ENCODE measurements around the gene KCNJ6. TPM values are rescaled to one million over a fixed set of nuclear protein-coding genes. Genes with fewer than 3 reads are reported as not detected.

Gene KCNJ6
- total and polyA plus RNA-seq, 2 of the 8 experiments (the other 6 are each of a cell fraction or from before 2014, with no cell fraction given), result 0.51 to 1.2 TPM

- Histone ChIP-seq H3K9me3 (ENCODE audit: insufficient read depth in 2 of 2, low read depth in 1 of 2, low read length in 1 of 2) (peaks cover 12 to 13% of the 10 kb centered on the region in 2 experiments; a peak in 3 of 4 replicates), H3K4me1 (replicated peaks in 1 of 4; ENCODE audit: control insufficient read depth in 3 of 4, insufficient read depth in 4 of 4, low read length in 3 of 4) (peaks cover 0 to 2% (median 0%) of the 10 kb centered on the region in 4 experiments; a peak in 1 of 7 replicates), H4K91ac (replicated peaks; ENCODE audit: insufficient read length, low read length) (no peak overlapping the region), H3K4me3 (ENCODE audit: extremely low read depth in 1 of 4, insufficient read depth in 2 of 4, low read depth in 3 of 4, low read length in 4 of 4) (no peak overlapping the region), H3K4ac (replicated peaks; ENCODE audit: insufficient read length, low read depth, low read length) (no peak overlapping the region), H2BK120ac (replicated peaks; ENCODE audit: low read depth, low read length) (no peak overlapping the region), H3K4me2 (ENCODE audit: insufficient read depth in 1 of 2, low read depth in 2 of 2, low read length in 2 of 2) (no peak overlapping the region), H2BK20ac (ENCODE audit: low read length) (no peak overlapping the region), H3K9ac (replicated peaks in 1 of 4; ENCODE audit: extremely low read depth in 1 of 4, low read depth in 3 of 4, low read length in 3 of 4) (no peak overlapping the region), H2BK15ac (ENCODE audit: low read length) (no peak overlapping the region), H4K20me1 (replicated peaks in 1 of 2; ENCODE audit: control insufficient read depth in 1 of 2, insufficient read depth in 2 of 2, low read length in 2 of 2) (no peaks in the 10 kb centered on the region), H2BK12ac (ENCODE audit: low read depth, low read length) (no peak overlapping the region), H3K14ac (ENCODE audit: insufficient read length) (no peak overlapping the region), H2AFZ (ENCODE audit: low read length) (no peak overlapping the region), H2AK5ac (ENCODE audit: low read depth, low read length) (no peak overlapping the region), H3K56ac (replicated peaks; ENCODE audit: insufficient read length, low read depth, low read length) (no peak overlapping the region), H3K23me2 (ENCODE audit: low read depth, low read length) (no peaks in the 10 kb centered on the region), H3K79me1 (ENCODE audit: low read depth, low read length) (no peaks in the 10 kb centered on the region), H3K27ac (ENCODE audit: low read depth, low read length) (no peak overlapping the region), H2BK5ac (ENCODE audit: low read depth, low read length) (no peak overlapping the region), H3K23ac (ENCODE audit: insufficient read length) (no peak overlapping the region), H3K36me3 (ENCODE audit: control insufficient read depth in 2 of 4, insufficient read depth in 4 of 4, low read length in 3 of 4) (no peaks in the 10 kb centered on the region), H4K5ac (ENCODE audit: insufficient read length, low read depth, low read length) (no peak overlapping the region), H3K79me2 (ENCODE audit: control insufficient read depth in 1 of 2, insufficient read depth in 2 of 2, low read length in 2 of 2) (no peaks in the 10 kb centered on the region), H3K27me3 (replicated peaks in 1 of 4; ENCODE audit: control insufficient read depth in 3 of 4, extremely low read depth in 1 of 4, insufficient read depth in 3 of 4, low read length in 3 of 4) (no peaks in the 10 kb centered on the region), H4K8ac (ENCODE audit: extremely low read depth, insufficient read depth, low read length) (no peak overlapping the region), H3K18ac (ENCODE audit: extremely low read depth, low read length) (no peak overlapping the region)
- TF ChIP-seq CBX5 (IDR thresholded peaks at IDR 0.05; ENCODE audit: low read depth, low read length), result no peak
- TF ChIP-seq SP1 (IDR thresholded peaks at IDR 0.05; ENCODE audit: low read depth, low read length), result no peak
- TF ChIP-seq BACH1 (IDR thresholded peaks at IDR 0.05; ENCODE audit: low read length), result no peak
- no peak for TF ChIP-seq MAFK (IDR thresholded peaks at IDR 0.05; ENCODE audit: low read depth, low read length)
- TF ChIP-seq RNF2 (IDR thresholded peaks at IDR 0.05; ENCODE audit: borderline replicate concordance, low read depth, low read length, missing control alignments, poor library complexity, severe bottlenecking), result no peak
- TF ChIP-seq HDAC2 (IDR thresholded peaks at IDR 0.05; ENCODE audit: borderline replicate concordance in 1 of 2, low read depth in 2 of 2, low read length in 2 of 2), result no peak
- 79% methylated on average over 5 of the region's 5 CpGs; no CpG with 5 or more reads in 1 of the 2 experiments for WGBS, 2 experiments (ENCODE audit: extremely low coverage in 1 of 2, insufficient coverage in 1 of 2, insufficient read length in 1 of 2, insufficient replicate concordance in 2 of 2, low coverage in 1 of 2, low lambda C conversion rate in 2 of 2, missing lambda C conversion rate in 1 of 2)
- CTCF ChIA-PET (ENCODE audit: partially characterized antibody), result interaction anchor here (0.6 to 1.6 kb wide), 3 partner anchors 9 to 19 kb away, joined by 3 to 6 read pairs (median 5); no protein-coding TSS in a partner anchor
- POLR2A ChIA-PET (ENCODE audit: partially characterized antibody), result no interaction called here
- FAIRE-seq, result no peak
- no peak for DNase-seq (ENCODE audit: low read depth in 1 of 2, low spot score in 2 of 2)
Observed at GRCh38 chr21:37767984-37768383, 148.3 kb downstream of the KCNJ6 start.
